PC-9 (cell line): ENCODE data around the gene SFTPA1.

Source experiments
- CTCF ChIP-seq: fragments of 200-600 bp; sonication (generic); conservative IDR thresholded peaks from 2 replicates; pipeline ENCODE4 v1.6.1; 2017; ENCODE audit warnings: mixed run types, antibody characterized with exemption, mild to moderate bottlenecking, moderate library complexity
- EZH2 ChIP-seq: fragments of 200-600 bp; sonication (generic); IDR thresholded peaks from 2 replicates; pipeline ENCODE4 v1.8.0; 2017; ENCODE audit warnings: antibody characterized with exemption, low read depth

GRCh38 chr10:79586933-79587332 is 23.8 kb upstream of the SFTPA1 start:
- TF ChIP-seq CTCF (no peak), EZH2 (no peak)
